Epithelial cell of proximal tubule (primary cell): ENCODE data around the gene TNKS2. TPM values are rescaled to one million over a fixed set of nuclear protein-coding genes. Genes with fewer than 3 reads are reported as not detected.
"Not testable (repeated sequence)": the region's sequence is repeated elsewhere in the genome, so short reads cannot be mapped to it uniquely, and the experiment has no call there.

Experiments
- DNase-seq: peaks from one replicate; pipeline ENCODE4 v3.0.0-alpha.2; 2011; ENCODE audit warnings: low read depth
- H3K4me3 ChIP-seq: 2 replicates; pipeline ENCODE4 v1.5.1; 2011; ENCODE audit warnings: low read depth, mild to moderate bottlenecking, low read length
- total RNA-seq: library from RNA; depleted of rRNA; stranded (reverse); fragments of >200 nt; gene quantifications from 2 replicates; pipeline ENCODE4 v1.2.3, GENCODE V29; 2015
- TF ChIP-seq, protein P1 (sequence below): conservative IDR thresholded peaks from 2 replicates; pipeline ENCODE4 v1.5.1; 2012; ENCODE audit warnings: low read depth, mild to moderate bottlenecking, low read length

The TNKS2 gene
- total RNA-seq, 1 donor from 2014 or later, result 25.1 TPM

DNA sequence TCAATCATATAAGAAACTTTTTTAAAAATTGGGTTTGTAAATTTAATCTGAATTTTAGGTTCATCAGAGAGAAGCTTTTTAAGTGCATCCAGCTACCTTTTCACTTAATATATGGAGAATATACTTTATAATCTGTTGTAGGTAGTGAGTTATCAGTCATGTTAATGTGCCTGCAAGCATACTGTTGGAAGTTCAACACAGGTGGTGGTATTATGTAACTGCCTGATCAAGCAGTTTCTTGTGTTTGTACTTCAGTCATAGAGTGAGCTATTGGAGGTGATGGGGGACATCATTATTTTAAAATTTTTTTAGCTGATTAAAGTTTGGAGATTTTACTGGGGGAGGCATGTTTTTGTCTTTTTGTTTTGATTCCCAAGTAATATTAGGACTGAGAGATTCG is 2.5 kb downstream of the TNKS2 start:
- no peak for DNase-seq
- TF ChIP-seq, protein P1, sequence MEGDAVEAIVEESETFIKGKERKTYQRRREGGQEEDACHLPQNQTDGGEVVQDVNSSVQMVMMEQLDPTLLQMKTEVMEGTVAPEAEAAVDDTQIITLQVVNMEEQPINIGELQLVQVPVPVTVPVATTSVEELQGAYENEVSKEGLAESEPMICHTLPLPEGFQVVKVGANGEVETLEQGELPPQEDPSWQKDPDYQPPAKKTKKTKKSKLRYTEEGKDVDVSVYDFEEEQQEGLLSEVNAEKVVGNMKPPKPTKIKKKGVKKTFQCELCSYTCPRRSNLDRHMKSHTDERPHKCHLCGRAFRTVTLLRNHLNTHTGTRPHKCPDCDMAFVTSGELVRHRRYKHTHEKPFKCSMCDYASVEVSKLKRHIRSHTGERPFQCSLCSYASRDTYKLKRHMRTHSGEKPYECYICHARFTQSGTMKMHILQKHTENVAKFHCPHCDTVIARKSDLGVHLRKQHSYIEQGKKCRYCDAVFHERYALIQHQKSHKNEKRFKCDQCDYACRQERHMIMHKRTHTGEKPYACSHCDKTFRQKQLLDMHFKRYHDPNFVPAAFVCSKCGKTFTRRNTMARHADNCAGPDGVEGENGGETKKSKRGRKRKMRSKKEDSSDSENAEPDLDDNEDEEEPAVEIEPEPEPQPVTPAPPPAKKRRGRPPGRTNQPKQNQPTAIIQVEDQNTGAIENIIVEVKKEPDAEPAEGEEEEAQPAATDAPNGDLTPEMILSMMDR, result no peak
- H3K4me3 ChIP-seq, result no peak overlapping the region

DNA sequence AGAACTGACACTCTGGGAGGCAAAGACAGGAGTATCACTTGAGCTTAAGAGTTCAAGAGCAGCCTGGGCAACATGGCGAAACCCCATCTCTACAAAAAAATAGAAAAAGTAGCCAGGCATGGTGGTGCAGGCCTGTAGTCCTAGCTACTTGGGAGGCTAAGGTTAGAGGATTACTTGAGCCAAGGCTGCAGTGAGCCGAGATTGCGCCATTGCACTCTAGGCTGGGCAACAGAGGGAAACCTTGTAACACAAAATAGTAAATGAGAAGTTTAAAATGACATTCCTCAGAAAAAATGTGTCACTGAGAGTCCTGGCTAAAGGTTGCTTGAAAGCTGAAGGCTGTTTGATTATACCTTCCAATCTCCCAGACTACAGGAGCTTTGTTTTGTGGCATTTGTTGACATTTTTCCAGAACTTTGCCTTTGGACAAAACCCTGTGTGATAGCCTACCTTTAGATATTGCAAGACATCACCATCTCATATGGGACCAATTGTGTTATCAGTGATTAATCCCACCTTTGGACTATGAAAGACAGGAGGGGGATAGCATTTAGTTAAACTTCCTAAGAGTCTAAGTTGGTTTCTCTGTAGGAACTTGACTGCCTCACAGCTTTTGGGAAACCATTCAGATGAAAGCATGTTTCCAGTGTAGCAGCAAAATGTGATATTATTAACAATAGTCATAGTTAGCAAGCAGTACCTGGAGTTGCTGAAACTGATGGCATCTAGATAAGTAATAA is 5.3 kb downstream of the TNKS2 start:
- no peak overlapping the region for H3K4me3 ChIP-seq
- TF ChIP-seq, protein P1, result no peak
- no peak for DNase-seq

DNA sequence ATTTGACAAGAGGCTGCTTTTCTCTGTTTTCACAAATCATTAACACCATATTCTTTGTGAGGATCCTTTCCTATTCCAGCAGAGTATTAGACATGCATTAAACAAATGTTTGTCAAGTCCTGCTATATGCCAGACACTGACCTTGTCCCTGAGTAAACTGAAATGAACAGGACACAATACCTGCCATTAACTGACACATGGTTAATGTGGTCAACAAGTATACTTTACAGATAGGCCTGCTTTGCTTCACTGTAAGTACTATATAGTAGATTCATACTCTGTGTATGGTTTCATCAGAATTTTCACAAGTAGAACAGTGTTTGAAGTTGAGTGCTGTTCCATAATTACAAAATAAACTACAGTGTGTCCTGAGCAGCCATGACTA is 5.9 kb downstream of the TNKS2 start:
- no peak overlapping the region for H3K4me3 ChIP-seq
- DNase-seq, result no peak
- TF ChIP-seq, protein P1, result no peak

DNA sequence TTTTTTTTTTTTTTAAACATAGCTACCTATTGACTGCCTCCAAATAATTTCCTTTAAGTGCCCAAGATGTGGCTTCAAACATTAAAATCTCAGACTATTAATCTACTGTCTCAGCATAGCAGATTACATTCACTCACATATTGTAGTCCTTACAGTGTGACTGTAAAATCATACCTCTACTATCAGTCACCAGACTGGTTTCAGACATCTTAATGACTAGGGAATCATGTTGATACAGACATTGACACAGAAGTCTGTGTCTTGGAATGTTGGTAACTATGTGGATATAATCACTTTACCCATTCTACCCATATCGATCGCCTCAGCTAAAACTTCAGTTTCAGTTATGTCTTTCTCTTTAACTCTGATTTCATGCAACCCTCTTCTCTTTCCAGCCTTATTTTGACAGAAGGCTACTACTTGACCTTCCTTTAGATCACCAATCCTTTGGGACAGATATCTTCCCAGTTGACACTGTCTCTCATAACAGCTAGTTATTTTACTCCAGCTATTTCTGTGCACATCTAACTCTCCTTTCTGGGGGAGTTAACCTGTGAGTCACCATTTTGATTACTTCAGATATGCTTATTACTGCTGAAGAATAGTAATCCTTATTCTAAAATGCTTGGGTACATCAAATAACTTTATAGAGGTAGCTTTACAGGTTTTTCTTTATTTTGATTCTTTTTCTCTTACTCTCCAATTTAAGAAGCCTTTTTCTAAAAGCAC is 7.0 kb downstream of the TNKS2 start:
- no peak overlapping the region for H3K4me3 ChIP-seq
- TF ChIP-seq, protein P1, result no peak
- DNase-seq, result no peak

DNA sequence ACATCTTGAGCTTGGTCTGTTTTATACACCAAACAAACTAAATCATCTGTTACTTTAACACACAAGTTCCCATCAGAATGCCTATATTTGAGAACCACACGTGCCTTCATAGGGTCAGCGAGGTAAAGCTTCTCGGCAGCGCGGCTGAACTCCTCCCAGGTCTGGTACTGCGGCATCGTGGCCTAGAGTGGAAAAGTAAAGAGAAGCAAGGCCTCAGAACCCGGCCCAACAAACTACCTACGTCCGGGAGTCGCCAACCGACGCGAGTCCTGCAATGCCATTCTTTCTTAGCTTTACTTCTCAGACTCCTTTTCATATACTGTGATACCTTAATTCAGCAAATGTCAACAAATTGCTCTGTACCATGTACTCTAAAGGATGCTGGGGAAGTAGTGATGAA is 9.0 kb downstream of the TNKS2 start:
- not testable (repeated sequence) for H3K4me3 ChIP-seq, DNase-seq

DNA sequence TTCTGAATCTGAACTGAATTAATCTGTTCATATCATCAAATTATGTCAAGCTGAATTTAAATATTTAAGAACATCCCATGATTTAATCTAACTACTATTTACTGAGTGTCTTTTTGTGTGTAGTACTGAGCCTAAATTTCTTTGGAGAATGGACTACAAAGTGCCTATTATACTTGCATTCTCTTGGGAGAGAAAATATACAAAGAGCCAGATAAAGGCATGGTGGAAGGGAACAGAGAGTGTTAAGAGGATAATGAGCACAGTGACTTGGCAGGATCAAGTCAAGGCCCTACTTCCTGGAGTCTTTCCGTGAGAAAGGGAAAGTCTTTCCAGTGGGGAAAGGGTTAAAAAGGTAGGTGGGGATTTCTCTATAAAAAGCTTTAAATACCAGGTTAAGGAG is 15.0 kb downstream of the TNKS2 start:
- TF ChIP-seq, protein P1, result no peak
- DNase-seq, result no peak
- no peak overlapping the region for H3K4me3 ChIP-seq

DNA sequence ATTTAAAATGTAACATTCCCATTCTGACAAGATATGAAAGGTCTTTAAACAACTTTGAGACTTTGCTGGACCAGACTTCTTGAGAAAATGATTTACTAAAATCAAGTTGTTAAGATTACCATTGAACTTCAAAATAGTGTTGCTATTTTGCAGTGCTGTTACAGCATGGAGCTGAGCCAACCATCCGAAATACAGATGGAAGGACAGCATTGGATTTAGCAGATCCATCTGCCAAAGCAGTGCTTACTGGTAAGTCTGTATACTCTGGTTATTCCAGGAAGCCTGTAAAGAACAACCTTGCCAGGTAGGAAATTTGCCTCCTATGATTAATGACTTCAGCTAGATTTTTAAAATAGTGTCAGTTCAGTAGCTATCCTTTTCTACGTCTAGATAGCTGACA is 18.8 kb downstream of the TNKS2 start:
- H3K4me3 ChIP-seq, result no peak overlapping the region
- DNase-seq, result no peak
- TF ChIP-seq, protein P1, result no peak
